GM23338 (cell line): ENCODE measurements around the gene KCNAB1.

Experiments
- CREB1 ChIP-seq: fragments of 250-450 bp; sonication (Bioruptor Pico); IDR thresholded peaks from 2 replicates; pipeline ENCODE4 v1.5.0; 2020; ENCODE audit warnings: low read depth, mild to moderate bottlenecking, moderate library complexity
- EZH2 ChIP-seq: fragments of 200-600 bp; sonication (generic); IDR thresholded peaks from one replicate; pipeline ENCODE4 v1.8.0; 2017; ENCODE audit warnings: antibody characterized with exemption, mild to moderate bottlenecking, low read depth; ENCODE audit not compliant: unreplicated experiment
- EZH2phosphoT487 ChIP-seq: fragments of 200-600 bp; sonication (generic); IDR thresholded peaks from one replicate; pipeline ENCODE4 v1.8.1; 2018; ENCODE audit warnings: antibody characterized with exemption; ENCODE audit not compliant: unreplicated experiment
- JUNB ChIP-seq: IDR thresholded peaks from one replicate; pipeline ENCODE4 v1.6.1; 2016; ENCODE audit warnings: antibody characterized with exemption; ENCODE audit not compliant: unreplicated experiment
- POLR2AphosphoS5 ChIP-seq: IDR thresholded peaks from 2 replicates; pipeline ENCODE4 v1.6.1; 2016; ENCODE audit warnings: antibody characterized with exemption, low read depth
- STAT1 ChIP-seq: IDR thresholded peaks from one replicate; pipeline ENCODE4 v1.6.1; 2016; ENCODE audit warnings: antibody characterized with exemption; ENCODE audit not compliant: unreplicated experiment
- TF ChIP-seq, protein P1 (sequence below), 2 experiments: fragments of 200-600 bp in 1 of 2; sonication (generic) in 1 of 2; conservative IDR thresholded peaks; 2 replicates each; pipeline versions ENCODE4 v1.5.1 to v1.6.1; 2016 to 2017; ENCODE audit warnings: antibody characterized with exemption in 2 of 2, low read depth in 2 of 2, mild to moderate bottlenecking in 2 of 2, moderate library complexity in 1 of 2
- TF ChIP-seq, protein P2 (sequence below): IDR thresholded peaks from 2 replicates; pipeline ENCODE4 v1.6.1; 2016; ENCODE audit warnings: antibody characterized with exemption
- TF ChIP-seq, protein P3 (sequence below): IDR thresholded peaks from one replicate; pipeline ENCODE4 v1.6.1; 2018; ENCODE audit warnings: antibody characterized with exemption; ENCODE audit not compliant: unreplicated experiment

DNA sequence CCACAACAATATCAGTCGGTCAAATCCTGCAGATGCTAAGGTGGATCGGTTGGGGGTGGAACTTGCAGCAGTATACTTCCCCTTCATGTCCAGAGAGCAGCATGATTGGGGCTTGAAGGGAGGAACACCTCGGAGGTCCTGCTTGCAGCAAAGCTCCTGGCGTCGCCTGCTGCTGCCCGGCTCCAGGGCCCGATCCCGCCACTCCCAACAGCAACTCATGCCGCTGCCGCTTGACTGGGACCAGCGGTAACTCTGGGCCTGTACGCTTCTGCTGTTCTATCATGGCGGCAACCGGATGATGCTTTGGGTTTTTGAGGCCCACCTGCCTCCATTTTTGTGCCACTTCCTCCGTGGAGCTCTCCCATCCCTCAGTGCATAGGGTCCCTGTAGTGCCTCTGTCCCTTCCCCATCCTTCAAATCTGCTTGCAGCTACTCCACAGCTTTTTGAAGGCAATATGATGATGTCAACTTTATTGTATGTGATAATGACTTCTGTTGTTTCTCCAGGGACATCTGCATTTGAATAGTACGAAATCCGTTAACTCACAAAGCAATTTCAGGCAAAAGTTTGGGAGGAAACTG, 56.3 kb downstream of the KCNAB1 start:
- TF ChIP-seq STAT1 (no peak), EZH2phosphoT487 (no peak), EZH2 (no peak), POLR2AphosphoS5 (no peak), CREB1 (CRISPR knock-in tag) (no peak), JUNB (no peak)
- TF ChIP-seq, protein P1, sequence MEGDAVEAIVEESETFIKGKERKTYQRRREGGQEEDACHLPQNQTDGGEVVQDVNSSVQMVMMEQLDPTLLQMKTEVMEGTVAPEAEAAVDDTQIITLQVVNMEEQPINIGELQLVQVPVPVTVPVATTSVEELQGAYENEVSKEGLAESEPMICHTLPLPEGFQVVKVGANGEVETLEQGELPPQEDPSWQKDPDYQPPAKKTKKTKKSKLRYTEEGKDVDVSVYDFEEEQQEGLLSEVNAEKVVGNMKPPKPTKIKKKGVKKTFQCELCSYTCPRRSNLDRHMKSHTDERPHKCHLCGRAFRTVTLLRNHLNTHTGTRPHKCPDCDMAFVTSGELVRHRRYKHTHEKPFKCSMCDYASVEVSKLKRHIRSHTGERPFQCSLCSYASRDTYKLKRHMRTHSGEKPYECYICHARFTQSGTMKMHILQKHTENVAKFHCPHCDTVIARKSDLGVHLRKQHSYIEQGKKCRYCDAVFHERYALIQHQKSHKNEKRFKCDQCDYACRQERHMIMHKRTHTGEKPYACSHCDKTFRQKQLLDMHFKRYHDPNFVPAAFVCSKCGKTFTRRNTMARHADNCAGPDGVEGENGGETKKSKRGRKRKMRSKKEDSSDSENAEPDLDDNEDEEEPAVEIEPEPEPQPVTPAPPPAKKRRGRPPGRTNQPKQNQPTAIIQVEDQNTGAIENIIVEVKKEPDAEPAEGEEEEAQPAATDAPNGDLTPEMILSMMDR (conservative IDR thresholded peaks at IDR 0.05; ENCODE audit: low read depth in 2 of 2) = no peak
- TF ChIP-seq, protein P2, sequence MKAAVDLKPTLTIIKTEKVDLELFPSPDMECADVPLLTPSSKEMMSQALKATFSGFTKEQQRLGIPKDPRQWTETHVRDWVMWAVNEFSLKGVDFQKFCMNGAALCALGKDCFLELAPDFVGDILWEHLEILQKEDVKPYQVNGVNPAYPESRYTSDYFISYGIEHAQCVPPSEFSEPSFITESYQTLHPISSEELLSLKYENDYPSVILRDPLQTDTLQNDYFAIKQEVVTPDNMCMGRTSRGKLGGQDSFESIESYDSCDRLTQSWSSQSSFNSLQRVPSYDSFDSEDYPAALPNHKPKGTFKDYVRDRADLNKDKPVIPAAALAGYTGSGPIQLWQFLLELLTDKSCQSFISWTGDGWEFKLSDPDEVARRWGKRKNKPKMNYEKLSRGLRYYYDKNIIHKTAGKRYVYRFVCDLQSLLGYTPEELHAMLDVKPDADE = no peak
- TF ChIP-seq, protein P3, sequence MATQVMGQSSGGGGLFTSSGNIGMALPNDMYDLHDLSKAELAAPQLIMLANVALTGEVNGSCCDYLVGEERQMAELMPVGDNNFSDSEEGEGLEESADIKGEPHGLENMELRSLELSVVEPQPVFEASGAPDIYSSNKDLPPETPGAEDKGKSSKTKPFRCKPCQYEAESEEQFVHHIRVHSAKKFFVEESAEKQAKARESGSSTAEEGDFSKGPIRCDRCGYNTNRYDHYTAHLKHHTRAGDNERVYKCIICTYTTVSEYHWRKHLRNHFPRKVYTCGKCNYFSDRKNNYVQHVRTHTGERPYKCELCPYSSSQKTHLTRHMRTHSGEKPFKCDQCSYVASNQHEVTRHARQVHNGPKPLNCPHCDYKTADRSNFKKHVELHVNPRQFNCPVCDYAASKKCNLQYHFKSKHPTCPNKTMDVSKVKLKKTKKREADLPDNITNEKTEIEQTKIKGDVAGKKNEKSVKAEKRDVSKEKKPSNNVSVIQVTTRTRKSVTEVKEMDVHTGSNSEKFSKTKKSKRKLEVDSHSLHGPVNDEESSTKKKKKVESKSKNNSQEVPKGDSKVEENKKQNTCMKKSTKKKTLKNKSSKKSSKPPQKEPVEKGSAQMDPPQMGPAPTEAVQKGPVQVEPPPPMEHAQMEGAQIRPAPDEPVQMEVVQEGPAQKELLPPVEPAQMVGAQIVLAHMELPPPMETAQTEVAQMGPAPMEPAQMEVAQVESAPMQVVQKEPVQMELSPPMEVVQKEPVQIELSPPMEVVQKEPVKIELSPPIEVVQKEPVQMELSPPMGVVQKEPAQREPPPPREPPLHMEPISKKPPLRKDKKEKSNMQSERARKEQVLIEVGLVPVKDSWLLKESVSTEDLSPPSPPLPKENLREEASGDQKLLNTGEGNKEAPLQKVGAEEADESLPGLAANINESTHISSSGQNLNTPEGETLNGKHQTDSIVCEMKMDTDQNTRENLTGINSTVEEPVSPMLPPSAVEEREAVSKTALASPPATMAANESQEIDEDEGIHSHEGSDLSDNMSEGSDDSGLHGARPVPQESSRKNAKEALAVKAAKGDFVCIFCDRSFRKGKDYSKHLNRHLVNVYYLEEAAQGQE = no peak
